WTC11 (cell line): ENCODE measurements around the gene CCNA2.

Experiments
- ATF3 ChIP-seq: sonication (generic); formaldehyde crosslinking; conservative IDR thresholded peaks from 2 replicates; pipeline ENCODE4 v1.8.1; 2022; ENCODE audit warnings: mild to moderate bottlenecking, missing genetic modification reagents
- CTCF ChIP-seq: fragments of 200-600 bp; IDR thresholded peaks from 2 replicates; pipeline ENCODE4 v1.8.0; 2022; ENCODE audit warnings: antibody characterized with exemption
- E2F1 ChIP-seq: sonication (generic); formaldehyde crosslinking; IDR thresholded peaks from 2 replicates; pipeline ENCODE4 v1.8.0; 2022; ENCODE audit warnings: mild to moderate bottlenecking, missing genetic modification reagents
- GRHL2 ChIP-seq: fragments of 250-450 bp; sonication (Bioruptor Pico); IDR thresholded peaks from 2 replicates; pipeline ENCODE4 v1.8.0; 2022; ENCODE audit warnings: mild to moderate bottlenecking, moderate library complexity; ENCODE audit not compliant: insufficient replicate concordance, severe bottlenecking
- MAX ChIP-seq: sonication (generic); formaldehyde crosslinking; IDR thresholded peaks from 2 replicates; pipeline ENCODE4 v1.8.0; 2022; ENCODE audit warnings: mild to moderate bottlenecking, missing genetic modification reagents
- NFE2L1 ChIP-seq: sonication (generic); formaldehyde crosslinking; IDR thresholded peaks from 2 replicates; pipeline ENCODE4 v1.8.1; 2023; ENCODE audit warnings: missing genetic modification reagents
- SMAD3 ChIP-seq: sonication (generic); formaldehyde crosslinking; IDR thresholded peaks from 2 replicates; pipeline ENCODE4 v1.8.0; 2022; ENCODE audit warnings: missing genetic modification reagents, mild to moderate bottlenecking, borderline replicate concordance
- SOX15 ChIP-seq: fragments of 250-450 bp; sonication (Bioruptor Pico); IDR thresholded peaks from 2 replicates; pipeline ENCODE4 v1.9.0; 2021; ENCODE audit warnings: mild to moderate bottlenecking
- USF2 ChIP-seq: sonication (generic); formaldehyde crosslinking; IDR thresholded peaks from 2 replicates; pipeline ENCODE4 v1.8.1; 2023; ENCODE audit warnings: mild to moderate bottlenecking, missing genetic modification reagents, moderate library complexity
- ZBTB43 ChIP-seq: sonication (generic); formaldehyde crosslinking; IDR thresholded peaks from 2 replicates; pipeline ENCODE4 v1.8.1; 2023; ENCODE audit warnings: mild to moderate bottlenecking, missing genetic modification reagents
- TF ChIP-seq, protein P1 (sequence below): sonication (generic); formaldehyde crosslinking; conservative IDR thresholded peaks from 2 replicates; pipeline ENCODE4 v1.8.1; 2023; ENCODE audit warnings: mild to moderate bottlenecking, low read depth, missing genetic modification reagents, moderate library complexity

DNA sequence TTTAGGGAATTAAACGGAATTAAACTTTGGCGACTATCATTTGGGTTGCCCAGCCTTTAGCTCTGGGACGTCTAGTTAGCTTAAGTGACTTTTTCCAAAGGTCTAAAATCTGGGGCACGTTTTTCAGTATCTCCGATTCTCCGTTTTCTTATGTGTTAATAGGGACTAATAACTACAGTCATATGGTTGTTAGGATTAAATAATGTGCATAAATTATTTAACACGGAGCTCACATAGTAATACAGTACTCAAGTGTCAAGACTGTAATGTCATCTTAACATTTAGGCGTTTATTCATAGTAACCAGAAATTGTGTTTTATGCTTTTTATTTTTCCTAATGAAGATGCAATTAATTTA, 466 bp upstream of the CCNA2 start:
- no peak for TF ChIP-seq NFE2L1 (CRISPR knock-in tag)
- TF ChIP-seq ATF3 (CRISPR knock-in tag), result no peak
- TF ChIP-seq, protein P1, sequence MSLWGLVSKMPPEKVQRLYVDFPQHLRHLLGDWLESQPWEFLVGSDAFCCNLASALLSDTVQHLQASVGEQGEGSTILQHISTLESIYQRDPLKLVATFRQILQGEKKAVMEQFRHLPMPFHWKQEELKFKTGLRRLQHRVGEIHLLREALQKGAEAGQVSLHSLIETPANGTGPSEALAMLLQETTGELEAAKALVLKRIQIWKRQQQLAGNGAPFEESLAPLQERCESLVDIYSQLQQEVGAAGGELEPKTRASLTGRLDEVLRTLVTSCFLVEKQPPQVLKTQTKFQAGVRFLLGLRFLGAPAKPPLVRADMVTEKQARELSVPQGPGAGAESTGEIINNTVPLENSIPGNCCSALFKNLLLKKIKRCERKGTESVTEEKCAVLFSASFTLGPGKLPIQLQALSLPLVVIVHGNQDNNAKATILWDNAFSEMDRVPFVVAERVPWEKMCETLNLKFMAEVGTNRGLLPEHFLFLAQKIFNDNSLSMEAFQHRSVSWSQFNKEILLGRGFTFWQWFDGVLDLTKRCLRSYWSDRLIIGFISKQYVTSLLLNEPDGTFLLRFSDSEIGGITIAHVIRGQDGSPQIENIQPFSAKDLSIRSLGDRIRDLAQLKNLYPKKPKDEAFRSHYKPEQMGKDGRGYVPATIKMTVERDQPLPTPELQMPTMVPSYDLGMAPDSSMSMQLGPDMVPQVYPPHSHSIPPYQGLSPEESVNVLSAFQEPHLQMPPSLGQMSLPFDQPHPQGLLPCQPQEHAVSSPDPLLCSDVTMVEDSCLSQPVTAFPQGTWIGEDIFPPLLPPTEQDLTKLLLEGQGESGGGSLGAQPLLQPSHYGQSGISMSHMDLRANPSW (CRISPR knock-in tag), result no peak
- TF ChIP-seq E2F1 (CRISPR knock-in tag), result no peak
- TF ChIP-seq CTCF, result no peak
- TF ChIP-seq SMAD3 (CRISPR knock-in tag), result no peak
- TF ChIP-seq SOX15 (CRISPR knock-in tag), result no peak
- no peak for TF ChIP-seq USF2 (CRISPR knock-in tag)
- TF ChIP-seq ZBTB43 (CRISPR knock-in tag), result no peak
- no peak for TF ChIP-seq MAX (CRISPR knock-in tag)
- no peak for TF ChIP-seq GRHL2
